Neural progenitor cell (in vitro differentiated cells): ENCODE measurements around the gene UGGT2. TPM values are rescaled to one million over a fixed set of nuclear protein-coding genes. Genes with fewer than 3 reads are reported as not detected.
A peak's percentile ranks its signal among the peaks of the same experiment; 100 is the strongest.
"Not testable (repeated sequence)": the region's sequence is repeated elsewhere in the genome, so short reads cannot be mapped to it uniquely, and the experiment has no call there.

Source experiments
- DNase-seq: peaks from one replicate; pipeline ENCODE4 v3.0.0-alpha.2; 2016; ENCODE audit warnings: low spot score
- H2AFZ ChIP-seq: fragments of 200-600 bp; sonication (generic); replicated peaks from 2 replicates; pipeline ENCODE4 v1.6.1; 2016; ENCODE audit warnings: antibody characterized with exemption
- H3F3A ChIP-seq: fragments of 200-600 bp; sonication (generic); 2 replicates; pipeline ENCODE4 v1.6.1; 2016; ENCODE audit warnings: antibody characterized with exemption, low read depth
- H3K27ac ChIP-seq: fragments of 200-600 bp; sonication (generic); 2 replicates; pipeline ENCODE4 v1.5.1; 2016; ENCODE audit warnings: mild to moderate bottlenecking
- H3K27me3 ChIP-seq: fragments of 200-600 bp; sonication (generic); 2 replicates; pipeline ENCODE4 v1.6.1; 2016; ENCODE audit warnings: mild to moderate bottlenecking, moderate library complexity
- H3K36me3 ChIP-seq: fragments of 200-600 bp; sonication (generic); 2 replicates; pipeline ENCODE4 v1.5.1; 2016
- H3K4me1 ChIP-seq: fragments of 200-600 bp; sonication (generic); 2 replicates; pipeline ENCODE4 v1.6.1; 2016; ENCODE audit warnings: mixed run types
- H3K4me2 ChIP-seq: fragments of 200-600 bp; sonication (generic); 2 replicates; pipeline ENCODE4 v1.6.1; 2016
- H3K4me3 ChIP-seq: fragments of 200-600 bp; sonication (generic); 2 replicates; pipeline ENCODE4 v1.5.1; 2016
- H3K79me2 ChIP-seq: fragments of 200-600 bp; sonication (generic); 2 replicates; pipeline ENCODE4 v1.6.1; 2016; ENCODE audit warnings: low read depth
- H3K9ac ChIP-seq: fragments of 200-600 bp; sonication (generic); 2 replicates; pipeline ENCODE4 v1.6.1; 2016
- H3K9me3 ChIP-seq: fragments of 200-600 bp; sonication (generic); 2 replicates; pipeline ENCODE4 v1.5.1; 2016; ENCODE audit warnings: low read depth
- H4K20me1 ChIP-seq: fragments of 200-600 bp; sonication (generic); 2 replicates; pipeline ENCODE4 v1.6.1; 2016; ENCODE audit warnings: low read depth
- H3K27ac Mint-ChIP-seq: 3 replicates; pipeline ENCODE4 v1.8.0; 2021; ENCODE audit warnings: mixed read lengths
- H3K27me3 Mint-ChIP-seq: 2 replicates; pipeline ENCODE4 v1.8.0; 2022; ENCODE audit warnings: low read depth, mild to moderate bottlenecking, inconsistent platforms, moderate library complexity, mixed read lengths; ENCODE audit not compliant: insufficient read depth
- H3K36me3 Mint-ChIP-seq: 3 replicates; pipeline ENCODE4 v1.8.0; 2021; ENCODE audit warnings: mixed read lengths
- H3K4me1 Mint-ChIP-seq: 3 replicates; pipeline ENCODE4 v1.8.0; 2021; ENCODE audit warnings: mixed read lengths
- H3K4me3 Mint-ChIP-seq: 3 replicates; pipeline ENCODE4 v1.8.0; 2021; ENCODE audit warnings: mild to moderate bottlenecking, moderate library complexity, mixed read lengths
- H3K9me3 Mint-ChIP-seq: 3 replicates; pipeline ENCODE4 v1.8.0; 2020; ENCODE audit warnings: mixed read lengths
- EZH2 ChIP-seq: fragments of 200-600 bp; sonication (generic); IDR thresholded peaks from 2 replicates; pipeline ENCODE4 v1.6.1; 2017; ENCODE audit warnings: antibody characterized with exemption, mild to moderate bottlenecking, moderate library complexity
- EZH2phosphoT487 ChIP-seq: fragments of 200-600 bp; sonication (generic); IDR thresholded peaks from 2 replicates; pipeline ENCODE4 v1.6.1; 2017; ENCODE audit warnings: antibody characterized with exemption
- total RNA-seq: library from RNA; depleted of rRNA; stranded (reverse); fragments of >200 nt; gene quantifications from 2 replicates; pipeline ENCODE4 v1.2.3, GENCODE V29; 2015; ENCODE audit warnings: low replicate concordance
- TF ChIP-seq, protein P1 (sequence below): fragments of 200-600 bp; sonication (generic); IDR thresholded peaks from 2 replicates; pipeline ENCODE4 v1.5.1; 2017; ENCODE audit warnings: antibody characterized with exemption, mild to moderate bottlenecking

UGGT2 gene
- total RNA-seq, 1 donor from 2014 or later: 70.4 TPM

DNA sequence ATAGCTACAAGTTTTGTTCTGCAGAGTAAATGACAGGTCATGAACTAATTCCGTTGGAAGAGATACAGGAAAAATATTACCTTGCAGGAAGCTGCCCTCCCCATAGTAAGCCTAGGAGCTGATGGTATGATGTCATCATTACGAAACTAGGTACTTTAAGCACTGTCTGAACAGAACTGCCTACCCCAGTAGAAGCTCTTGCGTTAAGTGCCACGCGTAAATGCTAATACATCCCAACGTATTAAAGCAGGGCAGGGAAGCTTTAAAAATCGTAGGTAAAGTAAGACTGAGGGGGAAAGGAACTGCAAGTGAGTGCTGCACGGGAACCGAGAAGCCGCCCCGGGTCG lies 572 bp downstream of the UGGT2 start:
- H3K36me3 ChIP-seq: no peaks in the 10 kb centered on the region
- H3K9me3 Mint-ChIP-seq: peaks cover 25% of the 10 kb centered on the region
- no peaks in the 10 kb centered on the region for H3K27me3 ChIP-seq
- H3K36me3 Mint-ChIP-seq: peaks cover 19% of the 10 kb centered on the region
- no peaks in the 10 kb centered on the region for H3K27me3 Mint-ChIP-seq
- peaks cover 4% of the 10 kb centered on the region for H3F3A ChIP-seq
- H3K4me1 ChIP-seq: peaks cover 3% of the 10 kb centered on the region
- H3K79me2 ChIP-seq: peaks cover 51% of the 10 kb centered on the region
- no peak for DNase-seq
- peaks cover 4% of the 10 kb centered on the region for H3K4me1 Mint-ChIP-seq
- H3K27ac Mint-ChIP-seq: peak overlapping the region; percentile 70
- H3K4me2 ChIP-seq: peak overlapping the region; percentile 87
- no peaks in the 10 kb centered on the region for H3K9me3 ChIP-seq
- H3K4me3 Mint-ChIP-seq: peak overlapping the region; percentile 99
- TF ChIP-seq EZH2: no peak
- no peak overlapping the region for H3K27ac ChIP-seq
- peak overlapping the region; percentile 40 for H3K9ac ChIP-seq
- H4K20me1 ChIP-seq: no peaks in the 10 kb centered on the region
- peak overlapping the region; percentile 100 for H2AFZ ChIP-seq
- H3K4me3 ChIP-seq: peak overlapping the region; percentile 88

DNA sequence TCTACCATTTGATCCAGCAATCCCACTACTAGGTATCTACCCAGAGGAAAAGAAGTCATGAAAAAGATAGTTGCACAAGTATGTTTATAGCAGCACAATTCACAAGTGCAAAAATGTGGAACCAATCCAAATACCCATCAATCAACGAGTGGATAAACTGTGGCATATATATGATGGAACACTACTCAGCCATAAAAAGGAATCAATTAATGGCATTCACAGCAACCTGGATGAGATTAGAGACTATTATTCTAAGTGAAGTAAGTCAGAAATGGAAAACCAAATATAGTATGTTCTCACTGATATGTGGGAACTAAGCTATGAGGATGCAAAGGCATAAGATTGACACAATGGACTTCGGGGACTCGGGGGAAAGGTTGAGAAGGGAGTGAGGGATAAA lies 1.3 kb downstream of the UGGT2 start:
- H3K27ac Mint-ChIP-seq, H3K36me3 ChIP-seq, H3F3A ChIP-seq, H4K20me1 ChIP-seq, H3K4me1 Mint-ChIP-seq, H3K9me3 ChIP-seq, H3K27me3 ChIP-seq, DNase-seq, H2AFZ ChIP-seq, H3K9ac ChIP-seq, H3K4me1 ChIP-seq, H3K27me3 Mint-ChIP-seq, H3K27ac ChIP-seq: not testable (repeated sequence)
- H3K4me3 Mint-ChIP-seq: peak overlapping the region; percentile 99
- H3K36me3 Mint-ChIP-seq: peaks cover 19% of the 10 kb centered on the region
- Histone ChIP-seq H3K4me2 (peak overlapping the region; percentile 87), H3K4me3 (peak overlapping the region; percentile 88), H3K79me2 (peaks cover 58% of the 10 kb centered on the region)
- peaks cover 30% of the 10 kb centered on the region for H3K9me3 Mint-ChIP-seq

DNA sequence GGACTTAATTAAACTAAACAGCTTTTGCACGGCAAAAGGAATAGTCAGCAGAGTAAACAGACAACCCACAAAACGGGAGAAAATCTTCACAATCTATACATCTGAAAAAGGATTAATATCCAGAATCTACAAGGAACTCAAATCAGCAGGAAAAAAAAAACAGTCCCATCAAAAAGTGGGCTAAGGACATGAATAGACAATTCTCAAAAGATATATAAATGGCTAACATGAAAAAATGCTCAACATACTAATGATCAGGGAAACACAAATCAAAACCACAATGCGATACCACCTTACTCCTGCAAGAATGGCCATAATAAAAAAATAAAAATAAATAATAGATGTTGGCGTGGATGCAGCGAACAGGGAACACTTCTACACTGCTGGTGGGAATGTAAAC lies 1.7 kb downstream of the UGGT2 start:
- not testable (repeated sequence) for H3K27me3 ChIP-seq, DNase-seq, H3K9me3 ChIP-seq, H3K4me1 Mint-ChIP-seq, H3K27me3 Mint-ChIP-seq, H3K4me3 ChIP-seq, H3K36me3 ChIP-seq, H3K27ac Mint-ChIP-seq, H3K27ac ChIP-seq, H3K9ac ChIP-seq, H4K20me1 ChIP-seq, H3K4me1 ChIP-seq, H3F3A ChIP-seq, H2AFZ ChIP-seq
- peak overlapping the region; percentile 99 for H3K4me3 Mint-ChIP-seq
- H3K9me3 Mint-ChIP-seq: peaks cover 30% of the 10 kb centered on the region
- Histone ChIP-seq H3K4me2 (peak overlapping the region; percentile 87), H3K79me2 (peaks cover 63% of the 10 kb centered on the region)
- H3K36me3 Mint-ChIP-seq: peaks cover 19% of the 10 kb centered on the region

DNA sequence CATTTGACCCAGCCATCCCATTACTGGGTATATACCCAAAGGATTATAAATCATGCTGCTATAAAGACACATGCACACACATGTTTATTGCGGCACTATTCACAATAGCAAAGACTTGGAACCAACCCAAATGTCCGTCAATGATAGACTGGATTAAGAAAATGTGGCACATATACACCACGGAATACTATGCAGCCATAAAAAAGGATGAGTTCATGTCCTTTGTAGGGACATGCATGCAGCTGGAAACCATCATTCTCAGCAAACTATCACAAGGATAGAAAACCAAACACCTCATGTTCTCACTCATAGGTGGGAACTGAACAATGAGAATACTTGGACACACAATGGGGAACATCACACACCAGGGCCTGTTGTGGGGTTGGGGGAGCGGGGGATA lies 2.2 kb downstream of the UGGT2 start:
- H3K4me1 ChIP-seq, H3K4me2 ChIP-seq, H3K9ac ChIP-seq, H4K20me1 ChIP-seq, H3K9me3 ChIP-seq, H3K4me1 Mint-ChIP-seq, H3K27ac Mint-ChIP-seq, H3K27me3 ChIP-seq, H3K4me3 Mint-ChIP-seq, H3K4me3 ChIP-seq, DNase-seq, H3K27ac ChIP-seq, H3K27me3 Mint-ChIP-seq, H2AFZ ChIP-seq, H3F3A ChIP-seq, H3K36me3 ChIP-seq: not testable (repeated sequence)
- peaks cover 68% of the 10 kb centered on the region for H3K79me2 ChIP-seq
- Mint-ChIP-seq H3K9me3 (peaks cover 35% of the 10 kb centered on the region), H3K36me3 (peaks cover 24% of the 10 kb centered on the region)

DNA sequence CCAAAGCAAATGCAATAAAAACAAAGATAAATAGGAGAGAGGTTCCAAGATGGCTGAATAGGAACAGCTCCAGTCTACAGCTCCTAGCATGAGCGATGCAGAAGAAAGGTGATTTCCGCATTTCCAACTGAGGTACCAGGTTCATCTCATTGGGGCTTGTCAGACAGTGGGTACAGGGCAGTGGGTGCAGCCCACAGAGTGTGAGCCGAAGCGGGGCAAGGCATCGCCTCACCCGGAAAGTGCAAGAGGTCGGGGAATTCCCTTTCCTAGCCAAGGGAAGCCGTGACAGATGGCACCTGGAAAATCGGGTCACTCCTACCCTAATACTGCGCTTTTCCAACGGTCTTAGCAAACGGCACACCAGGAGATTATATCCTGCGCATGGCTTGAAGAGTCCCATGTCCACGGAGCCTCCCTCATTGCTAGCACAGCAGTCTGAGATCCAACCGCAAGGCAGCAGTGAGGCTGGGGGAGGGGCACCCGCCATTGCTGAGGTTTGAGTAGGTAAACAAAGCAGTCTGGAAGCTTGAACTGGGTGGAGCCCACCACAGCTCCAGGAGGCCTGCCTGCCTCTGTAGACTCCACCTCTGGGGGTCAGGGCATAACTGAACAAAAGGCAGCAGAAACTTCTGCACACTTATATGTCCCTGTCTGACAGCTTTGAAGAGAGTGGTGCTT lies 6.6 kb downstream of the UGGT2 start:
- H3K4me1 ChIP-seq, H3K4me3 Mint-ChIP-seq, H4K20me1 ChIP-seq, H3K4me1 Mint-ChIP-seq, H3K27ac Mint-ChIP-seq, H3K4me3 ChIP-seq, H3K27ac ChIP-seq, DNase-seq, H3K27me3 Mint-ChIP-seq, H3K9me3 ChIP-seq, H3F3A ChIP-seq, H3K9ac ChIP-seq, H3K27me3 ChIP-seq, H3K36me3 ChIP-seq, H2AFZ ChIP-seq, H3K4me2 ChIP-seq: not testable (repeated sequence)
- Mint-ChIP-seq H3K36me3 (peaks cover 58% of the 10 kb centered on the region), H3K9me3 (peaks cover 78% of the 10 kb centered on the region)
- peaks cover 95% of the 10 kb centered on the region for H3K79me2 ChIP-seq

DNA sequence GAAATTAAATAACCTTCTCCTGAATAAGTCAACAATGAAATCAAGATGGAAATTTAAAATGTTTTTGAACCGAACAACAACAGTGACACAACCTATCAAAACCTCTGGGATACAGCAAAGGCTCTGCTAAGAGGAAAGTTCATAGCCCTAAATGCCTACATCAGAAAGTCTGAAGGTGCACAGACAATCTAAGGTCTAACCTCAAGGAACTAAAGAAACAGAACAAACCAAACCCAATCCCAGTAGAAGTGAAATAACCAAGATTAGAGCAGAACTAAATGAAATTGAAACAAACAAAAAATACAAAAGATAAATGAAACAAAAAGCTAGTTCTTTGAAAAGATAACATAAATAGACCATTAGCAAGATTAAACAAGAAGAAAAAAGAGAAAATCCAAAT lies 9.0 kb downstream of the UGGT2 start:
- Histone ChIP-seq H3K27me3 (no peaks in the 10 kb centered on the region), H3K4me2 (no peak overlapping the region), H3K79me2 (peaks cover 99% of the 10 kb centered on the region), H3K27ac (no peak overlapping the region), H3K9me3 (peaks cover 8% of the 10 kb centered on the region), H3K36me3 (no peaks in the 10 kb centered on the region), H3K4me3 (no peak overlapping the region), H2AFZ (no peak overlapping the region), H3K4me1 (no peaks in the 10 kb centered on the region), H3F3A (no peaks in the 10 kb centered on the region), H4K20me1 (no peaks in the 10 kb centered on the region), H3K9ac (no peak overlapping the region)
- TF ChIP-seq, protein P1, sequence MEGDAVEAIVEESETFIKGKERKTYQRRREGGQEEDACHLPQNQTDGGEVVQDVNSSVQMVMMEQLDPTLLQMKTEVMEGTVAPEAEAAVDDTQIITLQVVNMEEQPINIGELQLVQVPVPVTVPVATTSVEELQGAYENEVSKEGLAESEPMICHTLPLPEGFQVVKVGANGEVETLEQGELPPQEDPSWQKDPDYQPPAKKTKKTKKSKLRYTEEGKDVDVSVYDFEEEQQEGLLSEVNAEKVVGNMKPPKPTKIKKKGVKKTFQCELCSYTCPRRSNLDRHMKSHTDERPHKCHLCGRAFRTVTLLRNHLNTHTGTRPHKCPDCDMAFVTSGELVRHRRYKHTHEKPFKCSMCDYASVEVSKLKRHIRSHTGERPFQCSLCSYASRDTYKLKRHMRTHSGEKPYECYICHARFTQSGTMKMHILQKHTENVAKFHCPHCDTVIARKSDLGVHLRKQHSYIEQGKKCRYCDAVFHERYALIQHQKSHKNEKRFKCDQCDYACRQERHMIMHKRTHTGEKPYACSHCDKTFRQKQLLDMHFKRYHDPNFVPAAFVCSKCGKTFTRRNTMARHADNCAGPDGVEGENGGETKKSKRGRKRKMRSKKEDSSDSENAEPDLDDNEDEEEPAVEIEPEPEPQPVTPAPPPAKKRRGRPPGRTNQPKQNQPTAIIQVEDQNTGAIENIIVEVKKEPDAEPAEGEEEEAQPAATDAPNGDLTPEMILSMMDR: no peak
- no peak for TF ChIP-seq EZH2phosphoT487
- TF ChIP-seq EZH2: no peak
- Mint-ChIP-seq H3K27ac (no peak overlapping the region), H3K27me3 (no peaks in the 10 kb centered on the region), H3K9me3 (peaks cover 71% of the 10 kb centered on the region), H3K4me3 (no peak overlapping the region), H3K4me1 (no peaks in the 10 kb centered on the region), H3K36me3 (peaks cover 62% of the 10 kb centered on the region)
- no peak for DNase-seq
